ENCODE data around the gene LPP. TPM values are rescaled to one million over a fixed set of nuclear protein-coding genes. Genes with fewer than 3 reads are reported as not detected.

LPP gene
- total and polyA plus RNA-seq, 8 donors: 23.1 to 220 (median 26.7) TPM

GRCh38 chr3:188832961-188833721 lies 679.2 kb downstream of the LPP start:
- Histone ChIP-seq H3K9me3 (no peaks in the 10 kb centered on the region), H3K4me3 (no peak overlapping the region), H3K4me1 (peaks cover 0 to 35% of the 10 kb centered on the region in 2 donors), H3K36me3 (no peaks in the 10 kb centered on the region), H3K27me3 (no peaks in the 10 kb centered on the region), H3K27ac (no peak overlapping the region)
- DNase-seq (no peak), ATAC-seq (no peak)
- no peak for TF ChIP-seq CTCF (IDR thresholded peaks at IDR 0.05)
- intact Hi-C loops (cut with DNase I): no loop called here

GRCh38 chr3:188834349-188834748 lies 680.4 kb downstream of the LPP start:
- ATAC-seq (no peak), DNase-seq (no peak)
- Histone ChIP-seq H3K27me3 (no peaks in the 10 kb centered on the region), H3K9me3 (no peaks in the 10 kb centered on the region), H3K36me3 (no peaks in the 10 kb centered on the region), H3K4me3 (no peak overlapping the region), H3K27ac (no peak overlapping the region), H3K4me1 (peaks cover 0 to 32% of the 10 kb centered on the region in 2 donors)
- no peak for TF ChIP-seq CTCF (IDR thresholded peaks at IDR 0.05)
- intact Hi-C loops (cut with DNase I): no loop called here

GRCh38 chr3:188839187-188839695 lies 685.3 kb downstream of the LPP start:
- Histone ChIP-seq H3K9me3 (no peaks in the 10 kb centered on the region), H3K27ac (no peak overlapping the region), H3K36me3 (no peaks in the 10 kb centered on the region), H3K4me1 (peaks cover 0 to 28% of the 10 kb centered on the region in 2 donors), H3K4me3 (no peak overlapping the region), H3K27me3 (no peaks in the 10 kb centered on the region)
- DNase-seq (no peak), ATAC-seq (no peak)
- no peak for TF ChIP-seq CTCF (IDR thresholded peaks at IDR 0.05)
- intact Hi-C loops (cut with DNase I): no loop called here

GRCh38 chr3:188840290-188840689 lies 686.3 kb downstream of the LPP start:
- no peaks in the 10 kb centered on the region for H3K9me3 ChIP-seq
- no peak for TF ChIP-seq CTCF (IDR thresholded peaks at IDR 0.05)

GRCh38 chr3:188841906-188842305 lies 687.9 kb downstream of the LPP start:
- intact Hi-C loops (cut with DNase I): no loop called here
- Histone ChIP-seq H3K36me3 (no peaks in the 10 kb centered on the region), H3K4me1 (peaks cover 0 to 28% of the 10 kb centered on the region in 2 donors), H3K4me3 (no peak overlapping the region), H3K27me3 (no peaks in the 10 kb centered on the region), H3K27ac (peak overlapping the region in 1 of 2 donors; percentile 60), H3K9me3 (no peaks in the 10 kb centered on the region)
- DNase-seq: no peak
- ATAC-seq: no peak
- no peak for TF ChIP-seq CTCF (IDR thresholded peaks at IDR 0.05)

More at GRCh38 chr3:188840290-188840689, 686.3 kb downstream of the LPP start:
- Histone ChIP-seq H3K27me3 (no peaks in the 10 kb centered on the region), H3K4me1 (peaks cover 0 to 28% of the 10 kb centered on the region in 2 donors), H3K27ac (no peak overlapping the region), H3K36me3 (no peaks in the 10 kb centered on the region), H3K4me3 (no peak overlapping the region)
- ATAC-seq (no peak), DNase-seq (no peak)
- intact Hi-C loops (cut with DNase I): no loop called here

Data from left lung (tissue), 10 donors.